Astrocyte (in vitro differentiated cells and primary cell): Measurements from ENCODE around the gene SORL1. TPM values are rescaled to one million over a fixed set of nuclear protein-coding genes. Genes with fewer than 3 reads are reported as not detected.
A peak's percentile ranks its signal among the peaks of the same experiment; 100 is the strongest.

ENCODE experiments used
- DNase-seq: peaks from one replicate; pipeline ENCODE4 v3.0.0-alpha.2; 2010; ENCODE audit warnings: low read depth
- FAIRE-seq: peaks from 2 replicates; lab custom pipeline; 2011; peaks lifted over from hg19 to GRCh38; lab: Jason Lieb, UNC
- H2AFZ ChIP-seq: 2 replicates; pipeline ENCODE4 v1.6.0; 2012; ENCODE audit warnings: low read depth, low read length, inconsistent platforms
- H3K27ac ChIP-seq: 2 replicates; pipeline ENCODE4 v1.5.1; 2011; ENCODE audit warnings: low read depth, low read length, inconsistent platforms
- H3K27me3 ChIP-seq: 2 replicates; pipeline ENCODE4 v1.6.0; 2011; ENCODE audit warnings: low read length, inconsistent platforms; ENCODE audit not compliant: insufficient read depth
- H3K36me3 ChIP-seq: 2 replicates; pipeline ENCODE4 v1.5.1; 2011; ENCODE audit warnings: low read length, inconsistent platforms; ENCODE audit not compliant: insufficient read depth
- H3K4me1 ChIP-seq: 2 replicates; pipeline ENCODE4 v1.5.1; 2011; ENCODE audit warnings: low read length, inconsistent platforms; ENCODE audit not compliant: insufficient read depth
- H3K4me2 ChIP-seq: 2 replicates; pipeline ENCODE4 v1.6.0; 2012; ENCODE audit warnings: low read length, inconsistent platforms
- H3K4me3 ChIP-seq: 2 replicates; pipeline ENCODE4 v1.5.1; 2011; ENCODE audit warnings: low read depth, mild to moderate bottlenecking, low read length, inconsistent platforms; ENCODE audit not compliant: insufficient read depth
- H3K79me2 ChIP-seq: 2 replicates; pipeline ENCODE4 v1.6.0; 2012; ENCODE audit warnings: mild to moderate bottlenecking, low read length, inconsistent platforms; ENCODE audit not compliant: insufficient read depth
- H3K9ac ChIP-seq: 2 replicates; pipeline ENCODE4 v1.6.0; 2012; ENCODE audit warnings: mild to moderate bottlenecking, low read length, inconsistent platforms
- H3K9me3 ChIP-seq: 2 replicates; pipeline ENCODE4 v1.5.1; 2012; ENCODE audit warnings: low read depth, mild to moderate bottlenecking, low read length, inconsistent platforms; ENCODE audit not compliant: insufficient read depth
- H4K20me1 ChIP-seq: 2 replicates; pipeline ENCODE4 v1.6.0; 2012; ENCODE audit warnings: low read length, inconsistent platforms; ENCODE audit not compliant: insufficient read depth
- H3K27ac Mint-ChIP-seq: one replicate; pipeline ENCODE4 v1.8.0; 2021; ENCODE audit warnings: mild to moderate bottlenecking, mixed read lengths; ENCODE audit not compliant: unreplicated experiment
- H3K27me3 Mint-ChIP-seq: one replicate; pipeline ENCODE4 v1.8.0; 2021; ENCODE audit warnings: low read depth, mixed read lengths; ENCODE audit not compliant: unreplicated experiment
- H3K36me3 Mint-ChIP-seq: one replicate; pipeline ENCODE4 v1.8.0; 2021; ENCODE audit warnings: low read depth, mixed read lengths; ENCODE audit not compliant: unreplicated experiment
- H3K4me1 Mint-ChIP-seq: one replicate; pipeline ENCODE4 v1.8.0; 2021; ENCODE audit warnings: low read depth, mixed read lengths; ENCODE audit not compliant: unreplicated experiment
- H3K4me3 Mint-ChIP-seq: one replicate; pipeline ENCODE4 v1.8.0; 2021; ENCODE audit warnings: mild to moderate bottlenecking, moderate library complexity, mixed read lengths; ENCODE audit not compliant: unreplicated experiment
- H3K9me3 Mint-ChIP-seq: one replicate; pipeline ENCODE4 v1.8.0; 2021; ENCODE audit warnings: mild to moderate bottlenecking, mixed read lengths; ENCODE audit not compliant: unreplicated experiment
- EZH2 ChIP-seq: IDR thresholded peaks from 2 replicates; pipeline ENCODE4 v1.6.1; 2012; ENCODE audit warnings: mild to moderate bottlenecking, low read length, inconsistent platforms; ENCODE audit not compliant: insufficient read depth
- total RNA-seq: library from RNA; stranded (reverse); gene quantifications from 2 replicates; pipeline ENCODE4 v1.2.1, GENCODE V29; 2021
- TF ChIP-seq, protein P1 (sequence below): IDR thresholded peaks from 2 replicates; pipeline ENCODE4 v1.5.1; 2011; ENCODE audit warnings: low read depth, mild to moderate bottlenecking, inconsistent platforms, low read length, moderate library complexity; ENCODE audit not compliant: insufficient read depth

Gene SORL1
- total RNA-seq, 1 donor from 2014 or later, result 4.1 TPM

DNA sequence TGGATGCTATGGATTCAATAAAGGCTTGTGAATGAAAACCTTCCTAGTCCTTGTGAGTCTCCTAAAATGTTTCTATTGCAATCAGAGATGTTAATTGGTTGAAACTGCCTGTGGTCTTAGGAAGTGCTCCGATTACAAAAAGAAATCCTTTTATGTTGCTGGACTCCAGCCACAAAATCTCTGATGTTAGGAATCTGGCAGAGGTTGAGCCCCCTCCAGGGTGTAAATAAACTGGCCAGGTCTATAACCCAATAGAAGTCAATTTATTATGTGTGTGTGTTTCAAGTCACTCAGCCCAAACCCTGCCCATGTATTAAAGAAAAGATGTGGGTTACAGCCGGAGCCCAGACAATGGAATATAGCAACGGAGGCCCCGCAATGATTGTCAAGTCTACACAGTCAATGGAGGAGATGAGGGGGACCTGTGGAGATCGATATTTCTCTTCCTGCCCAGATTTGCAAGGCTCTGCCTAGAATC is 218.7 kb downstream of the SORL1 start:
- peaks cover 37% of the 10 kb centered on the region for H3K4me1 Mint-ChIP-seq
- peak overlapping the region; percentile 15 for H3K9ac ChIP-seq
- H4K20me1 ChIP-seq, result no peaks in the 10 kb centered on the region
- DNase-seq (peak; percentile 68), FAIRE-seq (no peak)
- no peaks in the 10 kb centered on the region for H3K79me2 ChIP-seq
- peaks cover 5% of the 10 kb centered on the region for H3K9me3 Mint-ChIP-seq
- H3K4me3 ChIP-seq, result no peak overlapping the region
- H3K27me3 ChIP-seq, result no peaks in the 10 kb centered on the region
- peak overlapping the region; percentile 52 for H2AFZ ChIP-seq
- H3K4me2 ChIP-seq, result peak overlapping the region; percentile 42
- H3K27me3 Mint-ChIP-seq, result no peaks in the 10 kb centered on the region
- peaks cover 23% of the 10 kb centered on the region for H3K4me1 ChIP-seq
- no peaks in the 10 kb centered on the region for H3K36me3 ChIP-seq
- no peaks in the 10 kb centered on the region for H3K9me3 ChIP-seq
- H3K4me3 Mint-ChIP-seq, result no peak overlapping the region
- peak overlapping the region; percentile 32 for H3K27ac ChIP-seq
- TF ChIP-seq, protein P1, sequence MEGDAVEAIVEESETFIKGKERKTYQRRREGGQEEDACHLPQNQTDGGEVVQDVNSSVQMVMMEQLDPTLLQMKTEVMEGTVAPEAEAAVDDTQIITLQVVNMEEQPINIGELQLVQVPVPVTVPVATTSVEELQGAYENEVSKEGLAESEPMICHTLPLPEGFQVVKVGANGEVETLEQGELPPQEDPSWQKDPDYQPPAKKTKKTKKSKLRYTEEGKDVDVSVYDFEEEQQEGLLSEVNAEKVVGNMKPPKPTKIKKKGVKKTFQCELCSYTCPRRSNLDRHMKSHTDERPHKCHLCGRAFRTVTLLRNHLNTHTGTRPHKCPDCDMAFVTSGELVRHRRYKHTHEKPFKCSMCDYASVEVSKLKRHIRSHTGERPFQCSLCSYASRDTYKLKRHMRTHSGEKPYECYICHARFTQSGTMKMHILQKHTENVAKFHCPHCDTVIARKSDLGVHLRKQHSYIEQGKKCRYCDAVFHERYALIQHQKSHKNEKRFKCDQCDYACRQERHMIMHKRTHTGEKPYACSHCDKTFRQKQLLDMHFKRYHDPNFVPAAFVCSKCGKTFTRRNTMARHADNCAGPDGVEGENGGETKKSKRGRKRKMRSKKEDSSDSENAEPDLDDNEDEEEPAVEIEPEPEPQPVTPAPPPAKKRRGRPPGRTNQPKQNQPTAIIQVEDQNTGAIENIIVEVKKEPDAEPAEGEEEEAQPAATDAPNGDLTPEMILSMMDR, result no peak
- no peak for TF ChIP-seq EZH2
- H3K36me3 Mint-ChIP-seq, result no peaks in the 10 kb centered on the region
- peak overlapping the region; percentile 9 for H3K27ac Mint-ChIP-seq

DNA sequence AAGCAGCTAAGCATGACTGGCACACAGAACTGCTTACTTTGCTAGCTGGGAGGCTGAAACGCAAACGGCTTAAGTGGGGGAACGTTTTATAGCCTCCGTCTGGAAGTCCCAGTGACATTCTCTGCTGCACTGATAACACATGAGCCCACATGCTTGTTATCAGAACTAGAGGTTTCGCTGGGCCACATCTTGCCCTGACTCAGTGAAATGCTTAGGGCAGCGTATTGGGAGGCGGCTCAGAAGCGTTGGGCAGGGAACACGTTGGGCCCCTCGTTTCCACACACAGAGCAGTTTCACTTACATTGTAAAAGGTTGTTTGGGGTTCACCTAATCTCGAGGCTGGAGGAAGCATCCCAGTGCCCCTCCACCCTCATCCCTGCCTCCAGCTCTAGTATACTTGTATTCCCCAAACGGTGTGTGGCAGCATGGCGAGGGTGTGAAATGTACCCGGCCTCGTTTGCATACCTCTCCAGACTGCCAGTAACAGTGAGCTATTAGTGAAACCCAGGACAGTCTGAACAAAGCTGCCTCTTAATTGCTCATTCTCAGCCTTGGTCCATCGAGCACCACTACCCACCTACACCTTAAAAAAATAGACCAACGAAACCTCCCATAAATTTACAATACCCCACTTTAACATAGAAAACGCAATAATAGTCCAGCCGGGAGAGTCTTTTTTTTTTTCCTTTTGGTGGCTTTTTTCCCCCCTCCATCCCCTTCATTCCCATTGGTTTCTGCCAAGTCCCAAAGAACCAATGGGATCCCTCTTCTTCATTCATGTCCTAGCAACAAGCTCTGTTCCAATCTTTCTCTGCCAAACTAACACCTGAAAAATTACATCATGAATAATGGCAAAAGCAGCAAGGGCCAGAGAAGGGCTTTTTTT is 219.4 kb downstream of the SORL1 start:
- DNase-seq (peak; percentile 94), FAIRE-seq (no peak)
- Histone ChIP-seq H3K4me2 (peak overlapping the region; percentile 42), H4K20me1 (no peaks in the 10 kb centered on the region), H3K4me3 (no peak overlapping the region), H3K4me1 (peaks cover 23% of the 10 kb centered on the region), H3K27ac (peak overlapping the region; percentile 32), H3K79me2 (no peaks in the 10 kb centered on the region), H3K9ac (peak overlapping the region; percentile 15), H3K36me3 (no peaks in the 10 kb centered on the region), H2AFZ (peak overlapping the region; percentile 52), H3K9me3 (no peaks in the 10 kb centered on the region), H3K27me3 (no peaks in the 10 kb centered on the region)
- no peaks in the 10 kb centered on the region for H3K27me3 Mint-ChIP-seq
- TF ChIP-seq EZH2, result no peak
- TF ChIP-seq, protein P1, result no peak
- peak overlapping the region; percentile 70 for H3K27ac Mint-ChIP-seq
- no peaks in the 10 kb centered on the region for H3K36me3 Mint-ChIP-seq
- peaks cover 37% of the 10 kb centered on the region for H3K4me1 Mint-ChIP-seq
- H3K9me3 Mint-ChIP-seq, result peaks cover 5% of the 10 kb centered on the region
- no peak overlapping the region for H3K4me3 Mint-ChIP-seq
